HG02884 (cell line): ENCODE data around the gene ATG16L2.
A peak's percentile ranks its signal among the peaks of the same experiment; 100 is the strongest.

Experiments used
- ATAC-seq: cut with Tn5 transposase; IDR thresholded peaks from one replicate; pipeline ENCODE4 v1.9.1; 2021; ENCODE audit warnings: mild to moderate bottlenecking, moderate library complexity; ENCODE audit not compliant: unreplicated experiment

The ATG16L2 gene, protein sequence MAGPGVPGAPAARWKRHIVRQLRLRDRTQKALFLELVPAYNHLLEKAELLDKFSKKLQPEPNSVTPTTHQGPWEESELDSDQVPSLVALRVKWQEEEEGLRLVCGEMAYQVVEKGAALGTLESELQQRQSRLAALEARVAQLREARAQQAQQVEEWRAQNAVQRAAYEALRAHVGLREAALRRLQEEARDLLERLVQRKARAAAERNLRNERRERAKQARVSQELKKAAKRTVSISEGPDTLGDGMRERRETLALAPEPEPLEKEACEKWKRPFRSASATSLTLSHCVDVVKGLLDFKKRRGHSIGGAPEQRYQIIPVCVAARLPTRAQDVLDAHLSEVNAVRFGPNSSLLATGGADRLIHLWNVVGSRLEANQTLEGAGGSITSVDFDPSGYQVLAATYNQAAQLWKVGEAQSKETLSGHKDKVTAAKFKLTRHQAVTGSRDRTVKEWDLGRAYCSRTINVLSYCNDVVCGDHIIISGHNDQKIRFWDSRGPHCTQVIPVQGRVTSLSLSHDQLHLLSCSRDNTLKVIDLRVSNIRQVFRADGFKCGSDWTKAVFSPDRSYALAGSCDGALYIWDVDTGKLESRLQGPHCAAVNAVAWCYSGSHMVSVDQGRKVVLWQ

GRCh38 chr11:72814286-72815109 lies at the start of gene ATG16L2:
ATG16L2 (plus strand) TSS chr11:72814411; CDS start chr11:72814446, 35 bp downstream.
- peak; percentile 47 for ATAC-seq

GRCh38 chr11:72764503-72764902 lies 49.7 kb upstream of the ATG16L2 start:
- no peak for ATAC-seq

DNA sequence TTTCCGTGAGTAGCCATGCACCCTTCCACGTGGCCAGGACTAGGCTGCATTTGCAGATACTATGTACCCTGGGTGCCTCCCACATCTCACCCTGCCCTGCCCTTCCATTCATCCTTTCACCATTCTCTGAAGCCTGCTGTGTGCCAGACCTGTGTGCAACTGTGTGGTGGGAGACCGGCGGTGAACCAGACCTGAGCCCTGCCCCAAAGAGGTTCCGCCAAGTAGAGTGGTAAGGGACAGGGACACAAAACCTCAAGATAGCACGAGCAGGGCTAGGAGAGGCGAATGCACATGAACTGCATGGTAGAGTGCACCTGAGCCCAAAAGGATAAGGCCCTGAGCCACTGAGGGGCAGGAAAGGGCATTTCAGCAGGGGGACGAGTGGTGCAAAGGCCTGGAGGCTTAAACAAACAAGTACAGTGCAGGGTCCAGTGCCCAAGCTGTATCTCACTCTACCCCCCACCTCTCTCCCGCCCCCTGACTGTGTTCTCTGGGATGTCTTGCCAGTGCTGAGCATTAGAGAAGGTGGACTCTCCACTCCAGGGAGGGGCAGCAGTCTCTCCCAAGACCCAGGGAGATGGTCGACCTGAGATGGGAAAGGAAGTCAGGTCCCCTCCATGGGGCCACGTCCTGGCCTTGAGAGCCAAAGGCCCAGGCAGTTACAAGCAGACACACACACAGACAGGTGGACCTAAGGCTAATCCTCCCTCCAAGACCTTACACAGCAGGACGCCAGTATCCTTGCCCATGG lies 47.9 kb upstream of the ATG16L2 start:
- no peak for ATAC-seq

GRCh38 chr11:72767203-72768062 lies 46.8 kb upstream of the ATG16L2 start:
- no peak for ATAC-seq

- ATAC-seq: no peak
Measured at GRCh38 chr11:72768581-72768980, 45.6 kb upstream of the ATG16L2 start.

DNA sequence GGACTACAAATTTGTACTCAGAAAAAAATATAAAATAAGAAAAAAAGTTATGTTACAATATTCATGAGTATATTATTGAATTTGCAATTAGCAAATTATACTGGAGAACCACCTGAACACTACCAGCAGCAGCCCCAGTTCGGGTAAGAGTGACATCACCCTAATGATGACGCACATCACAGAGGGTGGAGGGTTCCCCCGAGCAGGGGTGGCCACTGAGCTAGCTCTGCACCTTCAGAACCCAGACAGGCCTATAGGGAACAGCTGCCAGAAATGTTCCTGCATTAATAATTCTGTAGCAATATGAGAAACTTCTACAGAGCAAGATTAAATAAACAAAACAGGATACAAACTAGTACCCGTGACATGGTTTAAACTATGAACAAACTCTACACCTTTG lies 44.5 kb upstream of the ATG16L2 start:
- no peak for ATAC-seq

DNA sequence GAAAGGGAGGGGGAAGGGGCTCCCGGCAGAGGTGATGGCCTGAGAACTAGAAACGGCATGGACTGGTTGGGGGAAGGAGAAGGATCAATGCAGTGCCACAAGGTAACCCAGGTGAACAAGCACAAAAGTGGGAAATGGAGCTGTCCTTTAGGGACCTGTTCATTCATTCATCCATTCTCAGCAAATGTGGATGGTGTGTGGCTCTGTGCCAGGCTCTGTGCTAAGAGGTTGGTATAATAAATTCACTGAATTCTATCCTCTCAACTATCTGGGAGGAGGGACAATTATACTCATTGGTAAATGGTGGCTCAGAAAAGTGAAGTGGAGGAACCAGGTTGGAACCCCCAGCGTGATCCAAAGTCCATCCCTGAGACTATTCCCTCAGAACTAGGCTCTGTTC lies 43.4 kb upstream of the ATG16L2 start:
- ATAC-seq: no peak

GRCh38 chr11:72771507-72771906 lies 42.7 kb upstream of the ATG16L2 start:
- ATAC-seq: no peak

DNA sequence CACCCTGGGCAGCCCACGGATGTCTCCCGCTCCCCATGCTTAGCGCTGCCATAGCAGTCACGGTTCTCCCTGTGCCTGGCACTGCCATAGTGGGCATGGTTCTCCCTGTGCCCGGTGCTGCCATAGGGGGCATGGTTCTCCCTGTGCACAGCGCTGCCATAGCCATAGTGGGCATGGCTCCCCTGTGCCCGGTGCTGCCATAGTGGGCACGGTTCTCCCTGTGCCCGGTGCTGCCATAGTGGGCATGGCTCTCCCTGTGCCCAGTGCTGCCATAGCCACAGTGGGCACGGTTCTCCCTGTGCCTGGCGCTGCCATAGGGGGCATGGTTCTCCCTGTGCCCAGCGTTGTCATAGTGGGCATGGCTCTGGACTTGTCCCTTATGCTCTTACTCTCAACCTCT lies 42.2 kb upstream of the ATG16L2 start:
- no peak for ATAC-seq

GRCh38 chr11:72773291-72773690 lies 40.9 kb upstream of the ATG16L2 start:
- no peak for ATAC-seq

DNA sequence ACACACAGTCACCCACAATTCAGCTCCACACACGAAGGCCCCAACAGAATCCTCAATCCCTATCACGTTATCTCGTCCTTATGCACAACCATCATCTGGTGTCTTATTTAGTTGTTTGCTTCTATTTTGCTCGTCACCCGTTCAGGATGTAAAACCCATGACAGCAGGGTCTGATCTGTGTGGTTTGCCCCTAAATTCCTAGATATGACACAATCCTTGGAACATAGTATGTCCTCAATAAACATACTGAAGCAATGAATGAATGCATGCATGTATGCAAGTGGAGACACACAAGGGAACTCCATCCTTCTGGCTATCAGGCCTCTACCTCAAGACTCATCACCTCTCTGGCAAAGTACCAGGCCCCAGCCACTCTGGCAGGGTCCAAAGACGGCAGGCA lies 40.5 kb upstream of the ATG16L2 start:
- no peak for ATAC-seq

DNA sequence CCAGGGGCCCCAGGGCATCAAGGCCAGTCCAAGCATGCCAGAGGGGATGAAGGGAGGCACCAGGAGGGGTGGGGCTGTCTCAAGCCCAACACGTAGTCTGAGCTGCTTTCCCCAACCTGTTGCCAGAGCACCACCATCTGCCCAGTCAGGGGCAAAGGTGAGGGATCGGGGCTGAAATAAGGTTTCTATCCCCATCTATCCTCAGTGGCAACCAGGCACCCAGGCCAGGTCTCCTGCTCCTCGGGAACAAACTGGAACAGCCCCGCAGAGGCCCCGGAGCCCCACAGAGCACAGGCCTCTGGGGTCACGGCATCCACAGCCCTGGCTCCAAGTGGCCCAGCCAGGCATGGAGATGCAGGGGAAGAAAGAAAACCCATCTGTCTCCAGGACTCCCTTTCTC lies 39.7 kb upstream of the ATG16L2 start:
- no peak for ATAC-seq

GRCh38 chr11:72775288-72776110 lies 38.7 kb upstream of the ATG16L2 start:
- ATAC-seq: no peak

DNA sequence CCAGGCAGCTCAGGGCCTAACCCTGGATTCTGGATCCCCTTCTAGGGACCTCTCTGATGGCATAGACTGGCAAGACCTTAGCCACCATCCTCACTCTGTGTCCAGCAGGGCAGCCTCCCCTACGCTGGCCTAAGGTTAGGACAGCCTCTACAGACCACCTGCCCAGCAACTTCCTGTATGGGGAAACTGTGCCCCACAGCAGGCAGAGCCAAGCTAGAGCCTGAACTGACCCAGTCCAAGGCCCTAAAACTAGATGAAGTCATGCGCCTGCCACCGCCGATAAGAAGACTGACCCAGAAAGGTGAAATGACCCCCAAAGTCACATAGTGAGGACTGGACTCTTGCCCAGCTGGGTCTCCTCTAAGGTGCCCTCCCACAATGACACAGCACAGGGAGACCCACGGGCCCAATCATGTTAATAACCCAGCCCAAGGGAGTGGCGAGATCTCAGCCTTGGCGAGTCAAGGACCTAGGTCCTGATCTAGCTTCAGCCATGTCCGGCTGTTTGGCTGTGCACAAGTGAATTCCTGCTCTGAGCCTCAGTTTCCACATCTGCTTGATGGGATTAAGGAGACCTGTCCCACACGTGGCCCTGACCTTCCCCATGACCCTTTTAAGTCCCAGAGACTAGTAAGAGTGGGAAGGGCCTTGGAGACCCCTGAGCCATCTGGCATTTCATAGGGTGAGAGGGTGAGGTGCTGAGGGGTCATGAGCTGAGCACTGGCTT lies 37.9 kb upstream of the ATG16L2 start:
- ATAC-seq: no peak

- no peak for ATAC-seq
Measured at GRCh38 chr11:72776844-72777754, 37.1 kb upstream of the ATG16L2 start.

DNA sequence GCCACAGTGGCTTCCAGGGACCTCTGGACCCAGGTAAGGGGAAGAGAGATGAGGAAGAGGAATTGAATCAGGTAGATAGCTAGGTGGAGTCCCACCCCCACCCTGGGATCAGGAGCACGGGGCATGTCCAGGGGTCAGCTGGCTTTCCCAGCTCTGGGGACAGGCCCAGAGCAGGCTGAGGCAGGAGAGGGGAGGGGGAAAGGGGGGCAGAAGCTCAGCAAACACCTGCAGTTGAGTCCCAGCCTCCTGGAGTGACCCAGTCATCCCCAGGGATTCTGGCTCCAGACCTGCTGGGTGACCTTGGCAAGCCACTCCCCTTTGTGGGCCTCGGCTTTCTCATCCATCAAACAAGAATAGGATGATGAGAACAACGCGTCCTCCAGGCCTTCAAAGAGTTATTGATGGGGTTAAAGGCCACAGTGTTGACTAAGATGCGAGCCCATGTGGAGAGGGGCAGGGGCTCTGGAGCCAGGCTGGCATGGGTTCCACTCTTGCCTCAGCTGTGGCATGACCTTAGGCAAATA lies 36.4 kb upstream of the ATG16L2 start:
- ATAC-seq: no peak
